GM12801 (cell line): ENCODE results near the gene NRP2.

Experiments used
- CTCF ChIP-seq: IDR thresholded peaks from one replicate; pipeline ENCODE4 v1.5.1; 2011; ENCODE audit warnings: control low read depth; ENCODE audit not compliant: insufficient read length; ENCODE audit errors: extremely low read depth

The NRP2 gene

GRCh38 chr2:205683502-205684367 lies 1.4 kb downstream of the NRP2 start:
- TF ChIP-seq CTCF = no peak

GRCh38 chr2:205684871-205685313 lies 2.6 kb downstream of the NRP2 start:
- no peak for TF ChIP-seq CTCF

- no peak for TF ChIP-seq CTCF
Measured at GRCh38 chr2:205685314-205686055, 3.2 kb downstream of the NRP2 start.

- TF ChIP-seq CTCF = no peak
Measured at GRCh38 chr2:205686056-205686782, 3.9 kb downstream of the NRP2 start.

GRCh38 chr2:205686783-205687640 lies 4.7 kb downstream of the NRP2 start:
- no peak for TF ChIP-seq CTCF

- no peak for TF ChIP-seq CTCF
Measured at GRCh38 chr2:205687641-205687956, 5.3 kb downstream of the NRP2 start.
